Measurements from ENCODE around the gene PIP4K2B.

GRCh38 chr17:38800237-38800760 is 943 bp upstream of the PIP4K2B start:
- no peak for TF ChIP-seq CTCF (IDR thresholded peaks at IDR 0.05)
- no peak for TF ChIP-seq POLR2A (IDR thresholded peaks at IDR 0.05)

Measured in body of pancreas (tissue), 4 donors.